Heart left ventricle (tissue), 13 donors: ENCODE results near the gene OR2K2.

Experiments
- CTCF ChIP-seq, 12 donors: fragments of 200-600 bp; sonication (generic) in 4 of 12; IDR thresholded peaks; one replicate each; pipeline versions ENCODE4 v1.5.0 to v1.8.0; 2018 to 2022; ENCODE audit warnings: antibody characterized with exemption in 12 of 12, mild to moderate bottlenecking in 5 of 12
- POLR2A ChIP-seq, 2 donors: fragments of 450-650 bp; IDR thresholded peaks; one replicate each; pipeline ENCODE4 v1.6.1; 2017; ENCODE audit warnings: antibody characterized with exemption in 2 of 2, mild to moderate bottlenecking in 2 of 2, moderate library complexity in 2 of 2
- donor health status: ischemic (EF 13 %, LVEDD 7.1; RV severe dilation, severe dysfunction).
- donor health status: DM: no; HTN: yes; CAD: no.
- donor health status: DM: no; HTN: no; CAD: no.
- donor health status: ischemic (EF 25% LVEDD 6.9; RV normal size, moderate dysfunction).
- donor health status: ischemic (EF 25% LVEDD 5.7; RV mildly dilated, moderate dysfunction).
- donor health status: ischemic (EF 35%, LVEDD 5.7; RV mildly dilated, moderate dysfunction).
- donor health status: nonischemic (EF 11% LVEDD 7.7; RV severe dilation, severe dysfunction).
- donor health status: DM: yes; HTN: yes; CAD: no.
- donor health status: PGD.
- donor health status: ischemic (EF 29% LVEDD 5.4; RV normal size, mild dysfunction).
- donor health status: nonischemic (EF 23%, LVEDD 6.1; RV moderate dilation, normal function).

GRCh38 chr9:111362526-111362925 lies 32.5 kb upstream of the OR2K2 start:
- no peak for TF ChIP-seq CTCF (IDR thresholded peaks at IDR 0.05)
- no peak for TF ChIP-seq POLR2A (IDR thresholded peaks at IDR 0.05)
